Measurements from ENCODE around the gene TFF3.

- TF ChIP-seq EZH2 (IDR thresholded peaks at IDR 0.05; ENCODE audit: insufficient read depth, poor library complexity, severe bottlenecking) (no peak), EZH2phosphoT487 (IDR thresholded peaks at IDR 0.05; ENCODE audit: insufficient read depth, low read depth) (no peak)
Measured at GRCh38 chr21:42336054-42336453, 20.8 kb upstream of the TFF3 start.
